Measurements from ENCODE around the gene CREBBP. TPM values are rescaled to one million over a fixed set of nuclear protein-coding genes. Genes with fewer than 3 reads are reported as not detected.

The CREBBP gene
- total RNA-seq, 2 donors from 2014 or later: 35.3 to 57.7 TPM

- no peak for ATAC-seq
- no peaks in the 10 kb centered on the region for H3K9me3 ChIP-seq
- no peak overlapping the region for H3K27ac ChIP-seq
- H3K36me3 ChIP-seq (replicated peaks in 1 of 2; ENCODE audit: insufficient read depth in 1 of 2, low read depth in 2 of 2): peaks cover 13 to 50% of the 10 kb centered on the region in 2 donors
- no peaks in the 10 kb centered on the region for H3K27me3 ChIP-seq
- H3K4me1 ChIP-seq: peaks cover 21% of the 10 kb centered on the region
- intact Hi-C loops (cut with DNase I): no loop called here
- WGBS, 2 donors: 95 to 96% methylated on average over 25 of the region's 25 CpGs
- no peak overlapping the region for H3K4me3 ChIP-seq
- no peak for TF ChIP-seq CTCF (IDR thresholded peaks at IDR 0.05)
- TF ChIP-seq POLR2A (IDR thresholded peaks at IDR 0.05): no peak
- no peak for DNase-seq
Observed at GRCh38 chr16:3734758-3735221, 145.7 kb downstream of the CREBBP start.

- 95 to 98% methylated on average over 25 to 27 of the region's 27 CpGs for WGBS, 2 donors
- Histone ChIP-seq H3K36me3 (replicated peaks in 1 of 2; ENCODE audit: insufficient read depth in 1 of 2, low read depth in 2 of 2) (peaks cover 15 to 52% of the 10 kb centered on the region in 2 donors), H3K4me3 (no peak overlapping the region), H3K9me3 (no peaks in the 10 kb centered on the region), H3K4me1 (peaks cover 16% of the 10 kb centered on the region), H3K27me3 (no peaks in the 10 kb centered on the region), H3K27ac (no peak overlapping the region)
- intact Hi-C loops (cut with DNase I): no loop called here
- DNase-seq (no peak), ATAC-seq (no peak)
- TF ChIP-seq POLR2A (IDR thresholded peaks at IDR 0.05) (no peak), CTCF (IDR thresholded peaks at IDR 0.05) (no peak)
Observed at GRCh38 chr16:3734084-3734757, 146.3 kb downstream of the CREBBP start.

- Histone ChIP-seq H3K27ac (no peak overlapping the region), H3K9me3 (no peaks in the 10 kb centered on the region), H3K4me1 (no peaks in the 10 kb centered on the region), H3K27me3 (no peaks in the 10 kb centered on the region), H3K4me3 (no peak overlapping the region), H3K36me3 (replicated peaks in 1 of 2; ENCODE audit: insufficient read depth in 1 of 2, low read depth in 2 of 2) (peaks cover 25 to 68% of the 10 kb centered on the region in 2 donors)
- ATAC-seq (no peak), DNase-seq (no peak)
- WGBS, 2 donors: 89 to 94% methylated on average over 7 of the region's 8 CpGs
- no peak for TF ChIP-seq CTCF (IDR thresholded peaks at IDR 0.05)
- TF ChIP-seq POLR2A (IDR thresholded peaks at IDR 0.05): no peak
- intact Hi-C loops (cut with DNase I): no loop called here
Observed at GRCh38 chr16:3732171-3732570, 148.3 kb downstream of the CREBBP start.

- intact Hi-C loops (cut with DNase I): no loop called here
- DNase-seq (no peak), ATAC-seq (no peak)
- Histone ChIP-seq H3K27me3 (no peaks in the 10 kb centered on the region), H3K36me3 (replicated peaks in 1 of 2; ENCODE audit: insufficient read depth in 1 of 2, low read depth in 2 of 2) (peaks cover 25 to 62% of the 10 kb centered on the region in 2 donors), H3K27ac (no peak overlapping the region), H3K4me3 (no peak overlapping the region), H3K9me3 (no peaks in the 10 kb centered on the region), H3K4me1 (no peaks in the 10 kb centered on the region)
- WGBS, 2 donors: 93 to 94% methylated on average over 27 to 31 of the region's 34 CpGs
- TF ChIP-seq POLR2A (IDR thresholded peaks at IDR 0.05) (no peak), CTCF (IDR thresholded peaks at IDR 0.05) (no peak)
Observed at GRCh38 chr16:3731126-3731935, 149.2 kb downstream of the CREBBP start.
